ENCODE measurements around the gene ODF2.

Gene ODF2

DNA sequence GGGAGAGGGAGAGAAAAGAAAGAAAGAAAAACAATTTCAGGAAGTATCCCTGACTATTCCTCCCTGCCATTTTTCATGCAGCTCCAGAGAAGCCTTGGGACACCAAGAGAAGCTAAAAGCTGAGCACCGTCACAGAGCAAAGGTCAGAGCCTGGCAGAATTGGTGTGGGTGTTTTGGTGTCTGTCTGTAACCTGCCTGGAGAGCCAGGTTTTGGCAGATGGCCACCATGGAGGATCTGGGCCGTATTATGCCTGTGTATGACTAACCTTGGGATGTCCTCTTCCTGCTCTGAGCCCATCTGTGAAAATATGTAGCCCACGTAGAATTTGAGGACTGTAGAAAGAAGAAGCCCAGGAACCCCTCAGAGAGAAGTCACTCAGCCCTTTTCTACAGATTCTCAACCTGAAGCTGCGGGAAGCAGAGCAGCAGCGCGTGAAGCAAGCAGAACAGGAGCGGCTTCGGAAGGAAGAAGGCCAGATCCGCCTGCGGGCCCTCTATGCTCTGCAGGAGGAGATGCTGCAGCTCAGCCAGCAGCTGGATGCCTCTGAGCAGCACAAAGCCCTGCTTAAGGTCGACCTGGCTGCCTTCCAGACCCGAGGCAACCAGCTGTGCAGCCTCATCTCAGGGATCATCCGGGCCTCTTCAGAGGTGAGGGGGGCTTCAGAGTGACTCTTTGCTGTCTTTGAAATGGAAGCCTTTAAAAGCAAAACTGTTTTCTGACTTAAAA lies 67.6 kb downstream of the ODF2 start:
- in situ Hi-C loops (cut with HindIII; ENCODE audit: low sequenced_read_pairs) = no loop called here

DNA sequence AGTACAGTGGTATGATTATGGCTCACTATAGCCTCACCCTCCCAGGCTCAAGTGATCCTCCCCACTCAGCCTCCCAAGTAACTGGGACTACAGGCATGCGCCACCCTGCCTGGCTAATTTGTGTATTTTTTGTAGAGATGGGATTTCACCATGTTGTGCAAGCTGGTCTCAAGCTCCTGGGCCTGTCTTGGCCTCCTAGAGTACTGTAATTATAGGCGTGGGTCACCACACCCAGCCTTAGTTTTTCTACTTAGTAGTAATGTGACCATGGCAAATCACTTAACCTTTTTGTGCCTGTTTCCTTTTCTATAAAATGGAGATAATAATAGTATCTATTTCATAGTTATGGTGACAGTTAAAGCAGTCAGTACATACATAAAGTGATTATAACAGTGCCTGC lies 70.9 kb downstream of the ODF2 start:
- in situ Hi-C loops (cut with HindIII; ENCODE audit: low sequenced_read_pairs) = no loop called here

DNA sequence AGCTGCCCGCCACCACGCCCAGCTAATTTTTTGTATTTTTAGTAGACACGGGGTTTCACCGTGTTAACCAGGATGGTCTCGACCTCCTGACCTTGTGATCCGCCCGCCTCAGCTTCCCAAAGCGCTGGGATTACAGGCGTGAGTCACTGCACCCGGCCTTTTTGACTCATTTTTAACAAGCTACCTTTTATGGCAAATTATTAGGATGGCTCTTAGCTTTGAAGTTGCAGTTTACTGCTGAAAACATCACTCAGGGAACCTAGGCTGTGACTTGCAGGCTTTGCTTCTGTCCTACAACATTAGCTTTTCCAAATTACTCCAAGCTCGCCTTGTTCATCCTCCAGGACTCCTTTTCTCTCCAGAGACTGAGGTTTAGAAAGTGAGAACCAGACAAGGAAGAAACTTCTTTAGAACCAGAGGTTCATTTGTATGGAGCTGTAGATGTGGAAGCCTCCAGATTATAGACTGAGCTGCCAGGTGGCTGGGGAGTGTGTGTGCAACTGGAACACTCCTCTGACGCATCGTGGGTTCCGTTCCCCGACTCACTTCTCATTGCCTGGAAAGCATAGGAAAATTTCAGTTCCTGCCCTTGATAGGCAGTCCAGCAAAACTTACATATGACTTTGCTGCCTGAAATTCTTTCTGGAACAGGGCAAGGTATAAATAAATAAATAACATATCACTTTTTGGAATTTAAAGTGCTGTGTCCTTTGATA lies 72.8 kb downstream of the ODF2 start:
- in situ Hi-C loops (cut with HindIII; ENCODE audit: low sequenced_read_pairs) = no loop called here

DNA sequence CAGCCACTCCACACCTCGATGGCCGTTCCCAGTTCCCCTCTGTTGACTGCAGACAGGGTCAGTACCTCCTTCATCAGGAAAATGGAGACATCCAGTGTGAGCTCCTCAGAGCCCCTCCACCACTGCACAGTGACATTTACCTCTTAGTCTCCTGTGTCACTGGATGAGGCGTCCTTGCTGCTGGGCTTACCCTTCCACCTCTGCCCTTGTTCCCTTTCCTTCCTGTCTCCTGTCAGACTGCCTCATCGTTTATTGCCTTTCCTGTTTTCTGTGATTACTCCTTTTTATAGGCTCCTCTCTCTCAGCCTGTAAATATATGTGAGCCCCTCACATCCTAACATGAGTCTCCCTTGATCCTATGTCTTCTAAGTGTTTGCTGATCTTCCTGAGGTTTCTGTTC lies 73.4 kb downstream of the ODF2 start:
- in situ Hi-C loops (cut with HindIII; ENCODE audit: low sequenced_read_pairs) = no loop called here

DNA sequence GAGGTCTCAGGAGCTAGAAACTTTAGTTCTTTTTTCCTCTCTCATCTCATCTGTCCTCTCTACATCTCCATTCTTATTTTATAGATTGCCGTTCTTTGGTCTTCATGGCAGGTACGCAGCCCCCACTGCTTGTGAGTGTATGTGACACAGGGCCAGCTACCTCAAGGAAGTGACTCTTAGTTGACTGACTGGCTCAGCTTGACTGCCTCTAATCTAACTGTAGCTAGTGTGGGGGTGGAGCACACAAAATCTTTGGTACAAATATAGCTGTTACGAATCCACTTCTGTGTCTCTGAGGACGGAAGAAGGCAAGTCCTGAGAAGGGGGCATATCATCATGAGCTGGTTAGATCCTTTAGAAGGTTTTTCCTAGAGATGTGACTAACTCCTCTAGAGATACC lies 76.8 kb downstream of the ODF2 start:
- in situ Hi-C loops (cut with HindIII; ENCODE audit: low sequenced_read_pairs) = no loop called here

DNA sequence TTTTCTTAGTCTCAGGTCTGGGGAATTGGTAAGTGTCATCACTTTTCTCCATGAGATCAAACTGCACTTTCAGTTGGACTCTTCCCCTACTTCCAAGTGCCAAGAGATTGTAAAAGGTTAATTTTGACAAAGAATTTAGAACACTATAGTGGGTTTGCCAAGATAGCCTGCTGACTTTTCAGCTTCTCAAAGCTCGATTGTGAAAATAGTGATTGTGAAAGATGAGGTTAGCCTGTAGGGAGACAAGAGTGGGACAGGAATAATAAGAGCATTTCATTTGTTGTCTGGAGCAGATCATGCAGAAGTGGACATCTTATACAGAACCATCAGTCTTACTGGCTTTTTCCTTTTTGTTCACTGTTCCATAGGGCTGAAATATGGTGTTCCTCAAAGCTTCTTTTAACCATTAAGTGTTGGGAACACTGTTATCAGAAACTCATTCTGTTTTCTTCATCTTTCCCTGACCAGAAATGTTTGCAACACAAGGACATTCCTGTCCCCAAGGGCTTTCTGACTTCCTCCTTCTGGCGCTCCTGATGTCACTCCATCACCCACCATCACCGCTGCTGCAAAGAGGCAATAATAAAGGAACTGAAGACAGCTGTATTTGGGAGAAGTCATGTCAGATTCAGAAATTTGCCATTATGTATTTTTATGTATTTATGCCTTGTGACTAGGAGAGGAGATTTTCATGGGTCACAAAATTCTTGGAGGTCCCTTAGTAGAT lies 85.0 kb downstream of the ODF2 start:
- in situ Hi-C loops (cut with HindIII; ENCODE audit: low sequenced_read_pairs) = no loop called here

DNA sequence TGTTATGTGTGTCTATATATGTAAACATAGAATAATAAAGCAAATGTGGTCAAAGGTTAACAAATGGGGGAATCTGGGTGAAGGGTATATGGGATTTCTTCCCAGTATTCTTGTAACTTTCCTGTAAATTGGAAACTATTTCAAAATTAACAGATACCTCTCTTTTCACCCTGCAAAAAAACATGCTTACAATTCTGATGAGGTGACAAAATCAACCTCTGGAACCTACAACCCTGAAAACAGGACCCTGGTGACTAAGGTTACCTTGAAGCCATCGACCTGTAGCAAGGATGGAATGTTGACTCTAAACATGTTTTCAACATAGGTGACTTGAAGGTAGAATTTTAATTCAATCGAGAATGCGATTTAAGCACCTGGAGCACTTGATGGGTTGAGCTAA lies 90.7 kb downstream of the ODF2 start:
- in situ Hi-C loops (cut with HindIII; ENCODE audit: low sequenced_read_pairs) = no loop called here

DNA sequence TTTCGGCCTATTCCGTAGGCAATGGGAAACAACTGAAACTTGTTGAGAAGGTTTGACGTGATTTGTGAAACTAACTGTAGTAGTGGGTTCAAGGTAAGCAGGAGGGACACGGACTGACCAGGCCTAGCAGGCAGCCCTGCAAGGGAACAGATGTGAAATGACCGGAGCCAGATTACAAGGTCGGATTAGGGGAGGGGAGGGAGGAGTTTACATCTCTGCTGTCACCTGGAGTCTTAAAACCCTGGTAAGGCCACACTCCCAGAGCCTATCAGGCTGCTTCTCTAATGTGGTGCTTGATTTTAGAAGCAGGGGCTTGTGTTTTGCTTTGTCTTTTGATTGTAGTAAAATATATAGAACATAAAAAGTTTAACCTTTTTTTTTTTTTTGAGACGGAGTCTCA lies 93.1 kb downstream of the ODF2 start:
- in situ Hi-C loops (cut with HindIII; ENCODE audit: low sequenced_read_pairs) = no loop called here

DNA sequence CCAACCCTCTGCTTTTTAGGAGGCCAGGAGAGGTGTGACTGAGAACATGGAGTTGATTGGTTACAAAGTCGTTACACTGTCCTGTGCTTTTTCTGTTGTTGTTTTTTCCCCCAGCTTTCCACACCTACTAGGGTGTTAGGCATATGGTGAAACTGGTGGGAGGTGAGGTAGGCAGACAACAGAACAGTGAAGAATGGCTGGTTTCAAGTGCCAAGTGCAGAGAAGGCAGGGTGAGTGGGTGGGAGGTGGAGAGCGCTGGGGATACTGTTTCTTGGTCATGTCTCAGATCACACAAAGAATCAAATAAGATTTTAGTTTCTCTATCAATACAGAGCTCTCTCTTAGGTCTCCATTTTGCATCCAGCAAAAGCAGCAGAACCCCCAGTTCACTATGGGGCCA lies 94.4 kb downstream of the ODF2 start:
- in situ Hi-C loops (cut with HindIII; ENCODE audit: low sequenced_read_pairs) = loop anchor here (5.0 kb wide), 1 partner anchor 93 kb away; the partner anchor contains the start of gene ODF2

Data from endothelial cell of hepatic sinusoid (primary cell).